Breast epithelium (tissue), 3 donors: ENCODE measurements around the gene NFIC.

Experiments
- POLR2A ChIP-seq: fragments of 450-650 bp; IDR thresholded peaks from one replicate; pipeline ENCODE4 v1.6.1; 2016; ENCODE audit warnings: antibody characterized with exemption, mild to moderate bottlenecking, moderate library complexity
- TF ChIP-seq, protein P1 (sequence below), 3 donors: fragments of 450-650 bp; IDR thresholded peaks; one replicate each; pipeline ENCODE4 v1.5.1; 2016 to 2017; ENCODE audit warnings: antibody characterized with exemption in 3 of 3, mild to moderate bottlenecking in 3 of 3, moderate library complexity in 3 of 3

DNA sequence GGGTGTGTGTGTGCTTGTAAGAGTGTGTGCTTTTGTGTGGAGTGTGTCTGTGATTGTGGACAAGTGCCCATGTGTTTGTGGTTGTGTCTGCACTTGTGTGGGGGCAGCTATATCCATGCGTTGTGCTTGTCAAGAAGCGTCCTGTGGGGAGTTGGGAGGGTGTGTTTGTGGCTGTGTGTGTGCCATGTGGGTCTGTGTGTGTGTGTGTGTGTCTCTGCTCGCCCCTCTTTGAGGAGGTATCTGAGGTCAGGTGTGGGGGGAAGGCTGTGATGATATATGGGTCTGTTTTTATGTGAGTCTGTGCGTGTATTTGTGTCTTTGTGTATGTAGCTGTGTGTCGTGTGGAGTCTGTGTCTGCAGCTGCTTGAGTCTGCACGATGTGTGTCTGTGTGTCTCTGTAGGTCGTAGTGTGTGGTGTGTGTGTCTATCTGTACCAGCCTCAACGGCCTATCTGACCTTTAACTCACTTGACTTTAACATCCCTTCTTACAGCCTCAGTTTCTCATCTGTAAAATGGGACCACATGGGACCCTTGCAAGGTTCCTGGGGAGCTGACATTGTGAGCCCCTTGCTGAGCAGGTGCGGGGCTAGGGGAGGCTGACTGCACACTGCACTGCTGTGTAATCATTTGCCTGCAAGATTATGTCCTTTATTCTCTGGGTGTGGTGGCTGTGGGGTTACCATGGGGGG is 4.0 kb upstream of the NFIC start:
- TF ChIP-seq POLR2A: no peak
- TF ChIP-seq, protein P1, sequence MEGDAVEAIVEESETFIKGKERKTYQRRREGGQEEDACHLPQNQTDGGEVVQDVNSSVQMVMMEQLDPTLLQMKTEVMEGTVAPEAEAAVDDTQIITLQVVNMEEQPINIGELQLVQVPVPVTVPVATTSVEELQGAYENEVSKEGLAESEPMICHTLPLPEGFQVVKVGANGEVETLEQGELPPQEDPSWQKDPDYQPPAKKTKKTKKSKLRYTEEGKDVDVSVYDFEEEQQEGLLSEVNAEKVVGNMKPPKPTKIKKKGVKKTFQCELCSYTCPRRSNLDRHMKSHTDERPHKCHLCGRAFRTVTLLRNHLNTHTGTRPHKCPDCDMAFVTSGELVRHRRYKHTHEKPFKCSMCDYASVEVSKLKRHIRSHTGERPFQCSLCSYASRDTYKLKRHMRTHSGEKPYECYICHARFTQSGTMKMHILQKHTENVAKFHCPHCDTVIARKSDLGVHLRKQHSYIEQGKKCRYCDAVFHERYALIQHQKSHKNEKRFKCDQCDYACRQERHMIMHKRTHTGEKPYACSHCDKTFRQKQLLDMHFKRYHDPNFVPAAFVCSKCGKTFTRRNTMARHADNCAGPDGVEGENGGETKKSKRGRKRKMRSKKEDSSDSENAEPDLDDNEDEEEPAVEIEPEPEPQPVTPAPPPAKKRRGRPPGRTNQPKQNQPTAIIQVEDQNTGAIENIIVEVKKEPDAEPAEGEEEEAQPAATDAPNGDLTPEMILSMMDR (IDR thresholded peaks at IDR 0.05): no peak
